GM18909 (cell line): ENCODE results near the gene NASP.

Experiments used
- ATAC-seq: cut with Tn5 transposase; IDR thresholded peaks from one replicate; pipeline ENCODE4 v1.9.1; 2021; ENCODE audit warnings: mild to moderate bottlenecking; ENCODE audit not compliant: unreplicated experiment, poor library complexity

NASP gene

GRCh38 chr1:45658171-45658570 is 74.3 kb downstream of the NASP start:
- no peak for ATAC-seq

- ATAC-seq = no peak
Measured at GRCh38 chr1:45659222-45659621, 75.4 kb downstream of the NASP start.

- no peak for ATAC-seq
Measured at GRCh38 chr1:45660336-45660735, 76.5 kb downstream of the NASP start.

- ATAC-seq = no peak
Measured at GRCh38 chr1:45666836-45667235, 83.0 kb downstream of the NASP start.

GRCh38 chr1:45667321-45668111 is 83.7 kb downstream of the NASP start:
- no peak for ATAC-seq
